GM12878 (cell line): ENCODE measurements around the gene MACROD2. TPM values are rescaled to one million over a fixed set of nuclear protein-coding genes. Genes with fewer than 3 reads are reported as not detected.
A peak's percentile ranks its signal among the peaks of the same experiment; 100 is the strongest.
"Not testable (repeated sequence)": the region's sequence is repeated elsewhere in the genome, so short reads cannot be mapped to it uniquely, and the experiment has no call there.

Source experiments
- ATAC-seq: fragments of 200-7000 bp; cut with Tn5 transposase; 3 replicates; pipeline ENCODE4 v1.9.1; 2020; ENCODE audit warnings: mild to moderate bottlenecking, moderate library complexity
- BruUV-seq: library from RNA; stranded (reverse); fragments of 400-500 nt; replicated peaks from 2 replicates; lab custom pipeline; 2021; lab: Mats Ljungman, UMichigan
- CTCF ChIA-PET: fragments of 300-600 bp; sonication (Branson Sonifier 250); formaldehyde crosslinking; extraction: SDS; loops from one replicate; lab custom pipeline; 2021; ENCODE audit warnings: inconsistent platforms; lab: Yijun Ruan, JAX
- POLR2A ChIA-PET: fragments of 350-600 bp; formaldehyde crosslinking; extraction: SDS; loops from one replicate; lab custom pipeline; 2021; ENCODE audit warnings: inconsistent platforms; lab: Charles Lee
- RAD21 ChIA-PET: fragments of 300-600 bp; sonication (Branson Sonifier 250); formaldehyde crosslinking; loops from one replicate; lab custom pipeline; 2023; ENCODE audit warnings: antibody characterized with exemption; ENCODE audit not compliant: unreplicated experiment; lab: Charles Lee
- SMC1A ChIA-PET: fragments of 300-600 bp; sonication (Branson Sonifier 250); formaldehyde crosslinking; loops from one replicate; lab custom pipeline; 2023; ENCODE audit not compliant: unreplicated experiment, uncharacterized antibody; lab: Charles Lee
- DNase-seq: peaks from one replicate; pipeline ENCODE4 v3.0.0-alpha.2; 2011; ENCODE audit warnings: low read depth, low spot score
- FAIRE-seq: peaks from 3 replicates; lab custom pipeline; 2011; peaks lifted over from hg19 to GRCh38; lab: Jason Lieb, UNC
- H2AFZ ChIP-seq: 2 replicates; pipeline ENCODE4 v1.6.0; 2011; ENCODE audit warnings: low read depth, low read length, control low read depth; ENCODE audit not compliant: control insufficient read depth
- H3K27ac ChIP-seq: 2 replicates; pipeline ENCODE4 v1.5.1; 2011; ENCODE audit warnings: control low read depth; ENCODE audit not compliant: control insufficient read depth, insufficient read depth
- H3K27me3 ChIP-seq, 2 experiments: replicated peaks in 1 of 2; 2 replicates each; pipeline versions ENCODE4 v1.6.0 to v1.6.1; 2011; ENCODE audit warnings: low read length in 1 of 2; ENCODE audit not compliant: control insufficient read depth in 2 of 2, insufficient read depth in 2 of 2
- H3K36me3 ChIP-seq, 2 experiments: 2 replicates each; pipeline ENCODE4 v1.5.1; 2011; ENCODE audit warnings: low read length in 1 of 2; ENCODE audit not compliant: control insufficient read depth in 2 of 2, insufficient read depth in 2 of 2
- H3K4me1 ChIP-seq: 2 replicates; pipeline ENCODE4 v1.6.1; 2011; ENCODE audit warnings: mild to moderate bottlenecking, low read length, moderate library complexity, mixed read lengths; ENCODE audit not compliant: control insufficient read depth, insufficient read depth
- H3K4me2 ChIP-seq: 2 replicates; pipeline ENCODE4 v1.6.0; 2011; ENCODE audit warnings: control low read depth; ENCODE audit not compliant: control insufficient read depth, insufficient read depth
- H3K4me3 ChIP-seq: fragments of 200-600 bp; sonication (generic); 2 replicates; pipeline ENCODE4 v1.5.1; 2016
- H3K79me2 ChIP-seq: 2 replicates; pipeline ENCODE4 v1.6.0; 2011; ENCODE audit warnings: low read length; ENCODE audit not compliant: control insufficient read depth, insufficient read depth
- H3K9ac ChIP-seq: 2 replicates; pipeline ENCODE4 v1.8.0; 2011; ENCODE audit warnings: low read length, control low read depth, mixed read lengths; ENCODE audit not compliant: control insufficient read depth, insufficient read depth
- H3K9me3 ChIP-seq: replicated peaks from 3 replicates; pipeline ENCODE4 v1.5.1; 2011; ENCODE audit warnings: mild to moderate bottlenecking, low read length; ENCODE audit not compliant: control insufficient read depth, insufficient read depth
- H4K20me1 ChIP-seq: 2 replicates; pipeline ENCODE4 v1.6.0; 2011; ENCODE audit not compliant: control insufficient read depth, insufficient read depth
- BACH1 ChIP-seq: fragments of 450-650 bp; IDR thresholded peaks from 2 replicates; pipeline ENCODE4 v1.6.1; 2017; ENCODE audit warnings: mild to moderate bottlenecking, borderline replicate concordance
- CHD4 ChIP-seq: fragments of 200-600 bp; sonication (generic); IDR thresholded peaks from 2 replicates; pipeline ENCODE4 v1.6.1; 2016; ENCODE audit warnings: mild to moderate bottlenecking
- FOXK2 ChIP-seq: fragments of 450-650 bp; IDR thresholded peaks from 2 replicates; pipeline ENCODE4 v1.6.1; 2017; ENCODE audit warnings: mild to moderate bottlenecking, moderate library complexity
- RFX5 ChIP-seq: IDR thresholded peaks from 2 replicates; pipeline ENCODE4 v1.6.1; 2011; ENCODE audit warnings: low read depth, low read length, improper control_type of control experiment
- WGBS: methylation state at CpG from one replicate; pipeline ENCODE4 v1.1.6; 2016; ENCODE audit warnings: low lambda C conversion rate; ENCODE audit not compliant: insufficient replicate concordance, insufficient coverage; ENCODE audit errors: missing lambda C conversion rate; 5-methylcytosine and 5-hydroxymethylcytosine counted together
- in situ Hi-C: fragments of 300-500 bp; cut with MboI; formaldehyde crosslinking; loops from 9 replicates; pipeline ENCODE4 v1.14.3; 2018; ENCODE audit warnings: mixed read lengths
- intact Hi-C: fragments of 100-400 bp; cut with micrococcal nuclease; formaldehyde crosslinking; loops from one replicate; pipeline ENCODE4 v1.14.2; 2022; ENCODE audit not compliant: unreplicated experiment
- polyA plus RNA-seq, 11 experiments: library from polyadenylated mRNA; depleted of rRNA in 4 of 11; unstranded in 6 of 11; stranded (reverse) in 5 of 11; fragments of >200 nt; fragmentation: Nextera tagmentation in 4 of 11; fragmentation: Illumina TruSeq in 1 of 11; extraction: Ambion mirVana in 4 of 11; extraction: Trizol in 1 of 11; gene quantifications; 1 replicate in 1 of 11; 2 replicates in 10 of 11; pipeline versions ENCODE4 v1.2.1 to v1.2.3, GENCODE V29; 2011 to 2016; ENCODE audit warnings: inconsistent platforms in 2 of 11, missing spikeins in 2 of 11, low read depth in 1 of 11
- total RNA-seq, 4 experiments: library from RNA; depleted of rRNA in 3 of 4; stranded (reverse); fragments of >200 nt in 3 of 4; fragmentation: Illumina TruSeq in 1 of 4; extraction: Trizol in 1 of 4; gene quantifications; 2 replicates each; pipeline versions ENCODE4 v1.2.1 to v1.2.3, GENCODE V29; 2013 to 2021
- TF ChIP-seq, protein P1 (sequence below): fragments of 450-650 bp; IDR thresholded peaks from 2 replicates; pipeline ENCODE4 v1.6.1; 2014; ENCODE audit warnings: mild to moderate bottlenecking

MACROD2 gene
- total and polyA plus RNA-seq, 10 of the 15 experiments (the other 5 are each of a cell fraction or from before 2014, with no cell fraction given): 1.1 to 21.5 (median 2.2) TPM

DNA sequence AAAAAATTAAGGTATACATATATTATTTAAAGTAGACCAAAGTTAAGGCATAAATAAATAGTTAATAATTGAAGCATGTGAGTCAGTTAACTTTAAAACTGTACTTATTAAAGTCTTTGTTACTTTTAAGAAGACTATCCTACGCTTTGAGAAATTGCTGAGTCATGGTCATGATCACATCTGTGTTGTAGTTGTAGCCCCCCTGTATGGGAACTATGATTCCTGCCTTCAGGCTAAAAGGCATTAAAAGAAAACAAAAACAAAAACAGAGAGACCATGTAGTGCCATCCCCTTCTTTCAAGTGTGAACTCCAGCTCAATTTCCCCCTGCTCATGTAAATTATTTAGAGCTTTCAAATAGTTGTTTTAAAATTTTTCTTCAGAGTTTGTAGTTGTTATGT lies 218.7 kb downstream of the MACROD2 start:
- 26% methylated on average over 1 of the region's 1 CpG for WGBS
- no peak overlapping the region for H3K4me3 ChIP-seq
- H3K79me2 ChIP-seq: no peaks in the 10 kb centered on the region
- FAIRE-seq: no peak
- SMC1A ChIA-PET: interaction anchor here (1.4 kb wide), 1 partner anchor 26 kb away, joined by 3 read pairs; no protein-coding TSS in a partner anchor
- POLR2A ChIA-PET: no interaction called here
- BruUV-seq: no TSS peak
- H2AFZ ChIP-seq: no peak overlapping the region
- no peak overlapping the region for H3K4me2 ChIP-seq
- no peak overlapping the region for H3K9ac ChIP-seq
- TF ChIP-seq, protein P1, sequence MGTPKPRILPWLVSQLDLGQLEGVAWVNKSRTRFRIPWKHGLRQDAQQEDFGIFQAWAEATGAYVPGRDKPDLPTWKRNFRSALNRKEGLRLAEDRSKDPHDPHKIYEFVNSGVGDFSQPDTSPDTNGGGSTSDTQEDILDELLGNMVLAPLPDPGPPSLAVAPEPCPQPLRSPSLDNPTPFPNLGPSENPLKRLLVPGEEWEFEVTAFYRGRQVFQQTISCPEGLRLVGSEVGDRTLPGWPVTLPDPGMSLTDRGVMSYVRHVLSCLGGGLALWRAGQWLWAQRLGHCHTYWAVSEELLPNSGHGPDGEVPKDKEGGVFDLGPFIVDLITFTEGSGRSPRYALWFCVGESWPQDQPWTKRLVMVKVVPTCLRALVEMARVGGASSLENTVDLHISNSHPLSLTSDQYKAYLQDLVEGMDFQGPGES: no peak
- TF ChIP-seq BACH1 (0 out of 2 replicates have a peak, but pooled peaks have one; percentile 36), RFX5 (no peak), FOXK2 (no peak), CHD4 (no peak)
- H3K27me3 ChIP-seq: no peaks in the 10 kb centered on the region; a peak in 1 of 4 replicates
- no peak for DNase-seq
- in situ Hi-C loops: no loop called here
- H4K20me1 ChIP-seq: no peaks in the 10 kb centered on the region
- ATAC-seq: no peak
- CTCF ChIA-PET: no interaction called here
- H3K36me3 ChIP-seq: no peaks in the 10 kb centered on the region
- no peak overlapping the region for H3K27ac ChIP-seq
- no peaks in the 10 kb centered on the region for H3K4me1 ChIP-seq
- intact Hi-C loops: no loop called here
- H3K9me3 ChIP-seq: no peaks in the 10 kb centered on the region
- RAD21 ChIA-PET: no interaction called here

DNA sequence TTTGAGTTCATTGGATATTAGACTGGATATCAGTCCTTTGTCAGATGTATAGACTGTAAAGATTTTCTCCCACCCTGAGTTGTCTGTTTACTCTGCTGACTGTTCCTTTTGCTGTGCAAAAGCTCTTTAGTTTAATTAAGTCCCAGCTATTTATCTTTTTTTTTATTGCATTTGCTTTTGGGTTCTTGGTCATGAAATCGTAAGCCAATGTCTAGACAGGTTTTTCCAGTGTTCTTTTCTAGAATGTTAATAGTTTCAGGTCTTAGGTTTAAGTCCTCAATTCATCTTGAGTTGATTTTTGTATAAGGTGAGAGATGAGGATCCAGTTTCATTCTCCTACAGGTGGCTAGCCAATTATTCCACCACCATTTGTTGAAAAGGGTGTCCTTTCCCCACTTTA lies 220.6 kb downstream of the MACROD2 start:
- in situ Hi-C loops, POLR2A ChIA-PET: not testable (repeated sequence)

More for the DNA sequence above, 220.6 kb downstream of the MACROD2 start:
- FAIRE-seq, BruUV-seq, H4K20me1 ChIP-seq, SMC1A ChIA-PET, H3K4me1 ChIP-seq, H3K9me3 ChIP-seq, H3K27ac ChIP-seq, H3K4me2 ChIP-seq, H3K27me3 ChIP-seq, H3K9ac ChIP-seq, H3K79me2 ChIP-seq, RAD21 ChIA-PET, ATAC-seq, intact Hi-C loops, H3K36me3 ChIP-seq, CTCF ChIA-PET, DNase-seq, H3K4me3 ChIP-seq, H2AFZ ChIP-seq: not testable (repeated sequence)
- 0% methylated on average over 1 of the region's 1 CpG for WGBS
